ENCODE measurements around the gene CNTNAP4. TPM values are rescaled to one million over a fixed set of nuclear protein-coding genes. Genes with fewer than 3 reads are reported as not detected.

Gene CNTNAP4
- total and polyA plus RNA-seq, 10 of the 15 experiments (the other 5 are each of a cell fraction or from before 2014, with no cell fraction given) = 0.45 to 1.9 (median 0.90) TPM

DNA sequence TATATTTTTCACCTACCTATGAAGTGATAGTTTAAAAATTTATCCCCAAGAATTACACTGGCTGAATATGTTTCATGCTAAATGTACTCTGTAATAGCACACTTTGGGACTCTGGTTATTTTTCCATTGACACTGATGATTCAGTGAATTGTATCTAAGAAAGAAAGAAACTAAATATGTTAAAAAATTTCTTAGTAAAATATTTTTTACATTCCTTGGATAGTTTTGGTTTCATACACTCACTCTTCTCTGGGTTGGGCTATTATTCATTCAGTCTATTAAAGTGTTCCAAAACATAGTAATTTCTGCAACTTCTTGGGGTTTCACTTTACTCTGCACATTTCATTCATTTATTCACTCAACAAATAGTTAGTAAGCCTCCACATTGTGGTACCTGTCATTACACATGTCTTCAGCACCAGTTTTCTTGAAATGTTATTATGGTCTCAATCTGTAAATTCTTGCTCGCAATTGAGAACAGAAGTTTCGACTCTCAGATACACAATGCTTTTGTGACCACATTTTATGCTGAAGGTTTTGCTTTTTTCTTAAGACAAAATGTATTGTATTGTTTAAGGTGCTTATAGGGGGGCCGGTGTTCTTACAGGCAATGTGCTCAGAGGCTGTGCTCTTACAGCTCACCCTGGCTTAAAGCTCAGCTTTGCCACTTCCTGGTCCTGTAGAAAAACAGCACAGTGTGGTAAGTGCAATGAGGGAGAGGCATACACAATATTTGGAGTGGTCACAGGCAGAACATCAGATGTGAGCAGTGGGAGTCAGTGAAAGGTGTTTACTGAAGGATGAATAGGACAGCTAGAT, 17.4 kb downstream of the CNTNAP4 start:
- no peak overlapping the region for H3K27ac ChIP-seq (ENCODE audit: control insufficient read depth, insufficient read depth)
- POLR2A ChIA-PET = no interaction called here
- DNase-seq (ENCODE audit: low read depth, low spot score) = no peak
- H3K36me3 ChIP-seq (ENCODE audit: control insufficient read depth in 2 of 2, insufficient read depth in 2 of 2, low read length in 1 of 2) = no peaks in the 10 kb centered on the region
- H3K9ac ChIP-seq (ENCODE audit: control insufficient read depth, insufficient read depth, low read length) = no peak overlapping the region
- no TSS peak for BruUV-seq (replicated peaks)
- no peaks in the 10 kb centered on the region for H3K27me3 ChIP-seq (replicated peaks in 1 of 2; ENCODE audit: control insufficient read depth in 2 of 2, insufficient read depth in 2 of 2, low read length in 1 of 2)
- in situ Hi-C loops (cut with MboI) = no loop called here
- no peak overlapping the region for H3K4me2 ChIP-seq (ENCODE audit: control insufficient read depth, insufficient read depth)
- no peaks in the 10 kb centered on the region for H3K79me2 ChIP-seq (ENCODE audit: control insufficient read depth, insufficient read depth, low read length)
- no peak overlapping the region for H3K4me3 ChIP-seq
- TF ChIP-seq ZNF24 (IDR thresholded peaks at IDR 0.05) (peak; percentile 74), TAF1 (IDR thresholded peaks at IDR 0.05; ENCODE audit: borderline replicate concordance, low read depth, low read length) (no peak)
- RAD21 ChIA-PET (ENCODE audit: unreplicated experiment) = interaction anchor here (0.7 to 1.0 kb wide), 2 partner anchors 9 to 15 kb away, joined by 3 read pairs; no protein-coding TSS in a partner anchor
- WGBS (ENCODE audit: insufficient coverage, insufficient replicate concordance, low lambda C conversion rate, missing lambda C conversion rate) = 64% methylated on average over 3 of the region's 3 CpGs
- no peak for FAIRE-seq
- H3K9me3 ChIP-seq (replicated peaks; ENCODE audit: control insufficient read depth, insufficient read depth, low read length) = no peaks in the 10 kb centered on the region
- H4K20me1 ChIP-seq (ENCODE audit: control insufficient read depth, insufficient read depth) = no peaks in the 10 kb centered on the region
- CTCF ChIA-PET = interaction anchor here (1.2 to 1.5 kb wide), 2 partner anchors 15 to 359 kb away, joined by 3 to 4 read pairs; no protein-coding TSS in a partner anchor
- no peaks in the 10 kb centered on the region for H3K4me1 ChIP-seq (ENCODE audit: control insufficient read depth, insufficient read depth, low read length)
- no peak overlapping the region for H2AFZ ChIP-seq (ENCODE audit: control insufficient read depth, low read depth, low read length)
- peak; percentile 74 for ATAC-seq
- SMC1A ChIA-PET (ENCODE audit: uncharacterized antibody, unreplicated experiment) = no interaction called here
- intact Hi-C loops (cut with micrococcal nuclease; ENCODE audit: unreplicated experiment) = no loop called here

DNA sequence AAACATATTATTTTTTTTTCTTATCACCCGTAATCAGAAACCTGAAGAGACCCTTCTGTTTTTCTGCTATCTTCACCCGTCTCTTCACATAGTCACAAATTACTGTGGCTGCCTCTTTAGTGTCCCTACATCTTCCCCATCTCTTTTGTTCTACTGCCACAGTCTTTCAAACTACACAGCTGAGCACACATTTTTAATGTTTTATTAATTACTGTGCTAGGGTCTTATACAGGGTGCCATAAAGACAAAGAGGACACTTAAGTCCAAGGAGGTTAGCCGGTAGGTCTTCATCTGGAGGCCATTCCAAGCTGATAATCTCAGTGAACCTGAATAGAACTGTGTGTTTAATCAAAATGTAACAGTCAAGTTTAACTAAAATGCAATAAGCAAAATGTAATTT, 20.7 kb downstream of the CNTNAP4 start:
- WGBS (ENCODE audit: insufficient coverage, insufficient replicate concordance, low lambda C conversion rate, missing lambda C conversion rate) = 42% methylated on average over 3 of the region's 3 CpGs
- in situ Hi-C loops (cut with MboI) = no loop called here
- no peak for ATAC-seq

More for the DNA sequence above, 20.7 kb downstream of the CNTNAP4 start:
- ChIA-PET SMC1A (ENCODE audit: uncharacterized antibody, unreplicated experiment) (interaction anchor here (1.3 kb wide), 1 partner anchor 10 kb away, joined by 3 read pairs; no protein-coding TSS in a partner anchor), CTCF (no interaction called here), POLR2A (no interaction called here), RAD21 (ENCODE audit: unreplicated experiment) (no interaction called here)
- Histone ChIP-seq H4K20me1 (ENCODE audit: control insufficient read depth, insufficient read depth) (no peaks in the 10 kb centered on the region), H3K4me1 (ENCODE audit: control insufficient read depth, insufficient read depth, low read length) (no peaks in the 10 kb centered on the region), H3K9me3 (replicated peaks; ENCODE audit: control insufficient read depth, insufficient read depth, low read length) (no peaks in the 10 kb centered on the region), H3K27ac (ENCODE audit: control insufficient read depth, insufficient read depth) (no peak overlapping the region), H3K4me2 (ENCODE audit: control insufficient read depth, insufficient read depth) (no peak overlapping the region), H3K4me3 (no peak overlapping the region), H3K36me3 (ENCODE audit: control insufficient read depth in 2 of 2, insufficient read depth in 2 of 2, low read length in 1 of 2) (no peaks in the 10 kb centered on the region), H2AFZ (ENCODE audit: control insufficient read depth, low read depth, low read length) (no peak overlapping the region), H3K27me3 (replicated peaks in 1 of 2; ENCODE audit: control insufficient read depth in 2 of 2, insufficient read depth in 2 of 2, low read length in 1 of 2) (no peaks in the 10 kb centered on the region), H3K79me2 (ENCODE audit: control insufficient read depth, insufficient read depth, low read length) (no peaks in the 10 kb centered on the region), H3K9ac (ENCODE audit: control insufficient read depth, insufficient read depth, low read length) (no peak overlapping the region)
- DNase-seq (ENCODE audit: low read depth, low spot score) (no peak), FAIRE-seq (no peak)
- no TSS peak for BruUV-seq (replicated peaks)
- TF ChIP-seq HDAC2 (IDR thresholded peaks at IDR 0.05) (no peak), ATF7 (IDR thresholded peaks at IDR 0.05; ENCODE audit: low read depth) (no peak)
- intact Hi-C loops (cut with micrococcal nuclease; ENCODE audit: unreplicated experiment) = no loop called here

All from GM12878 (cell line).